Dedifferentiated amniotic fluid mesenchymal stem cell (primary cell): ENCODE data around the gene NBEAL2.

Experiments
- DNase-seq: peaks from one replicate; pipeline ENCODE4 v3.0.0-alpha.2; 2016; ENCODE audit errors: extremely low spot score

NBEAL2 gene

DNA sequence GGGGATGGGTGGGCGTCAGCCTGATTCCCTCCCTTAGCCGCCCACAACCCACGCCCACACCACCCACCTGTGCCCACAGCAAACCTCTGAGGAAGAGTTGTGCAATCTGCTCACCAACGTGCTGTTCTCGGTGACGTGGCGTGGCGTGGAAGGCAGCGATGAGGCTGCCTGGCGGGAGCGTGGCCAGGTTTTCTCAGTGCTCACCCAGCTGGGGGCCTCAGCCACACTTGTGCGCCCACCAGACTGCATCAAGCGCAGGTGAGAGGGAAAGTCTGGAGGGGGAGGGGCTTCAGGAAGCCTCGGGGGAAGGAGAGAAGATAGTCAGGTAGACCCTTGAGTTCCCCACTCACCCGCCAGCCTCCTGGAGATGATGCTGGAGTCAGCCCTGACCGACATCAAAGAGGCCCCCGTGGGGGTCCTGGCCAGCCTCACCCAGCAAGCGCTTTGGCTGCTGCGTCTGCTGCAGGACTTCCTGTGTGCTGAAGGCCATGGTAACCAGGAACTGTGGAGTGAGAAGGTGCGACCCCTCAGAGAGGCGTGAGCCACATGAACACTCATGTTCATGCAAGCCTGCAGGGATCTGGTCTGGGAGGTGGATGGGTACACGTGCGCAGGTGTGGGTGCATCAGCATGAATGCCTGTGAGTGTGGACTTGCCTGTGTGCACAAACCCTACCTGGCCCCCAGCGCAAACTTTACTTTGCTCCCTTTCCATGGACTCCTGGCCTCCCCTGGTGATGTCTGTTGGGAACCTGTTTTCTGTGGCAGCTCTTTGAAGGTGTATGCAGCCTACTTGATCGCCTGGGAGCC is 21.7 kb downstream of the NBEAL2 start:
- DNase-seq = no peak

DNA sequence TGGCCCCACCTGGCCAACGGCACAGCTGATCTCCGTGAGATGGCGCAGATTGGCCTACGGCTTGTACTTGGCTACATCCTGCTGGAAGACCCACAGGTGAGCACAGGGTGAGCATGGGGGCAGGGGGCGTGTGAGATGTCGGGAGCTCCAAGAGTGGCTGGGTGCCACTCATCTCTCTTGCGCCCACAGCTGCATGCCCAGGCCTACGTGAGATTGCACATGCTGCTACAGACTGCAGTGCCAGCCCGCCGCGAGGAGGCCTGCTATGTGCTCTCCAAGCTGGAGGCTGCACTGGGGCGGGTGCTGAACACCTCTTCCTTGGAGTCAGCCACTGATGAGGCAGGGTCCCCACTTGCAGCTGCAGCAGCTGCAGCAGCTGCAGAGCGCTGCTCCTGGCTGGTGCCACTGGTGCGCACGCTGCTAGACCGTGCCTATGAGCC is 22.3 kb downstream of the NBEAL2 start:
- no peak for DNase-seq

DNA sequence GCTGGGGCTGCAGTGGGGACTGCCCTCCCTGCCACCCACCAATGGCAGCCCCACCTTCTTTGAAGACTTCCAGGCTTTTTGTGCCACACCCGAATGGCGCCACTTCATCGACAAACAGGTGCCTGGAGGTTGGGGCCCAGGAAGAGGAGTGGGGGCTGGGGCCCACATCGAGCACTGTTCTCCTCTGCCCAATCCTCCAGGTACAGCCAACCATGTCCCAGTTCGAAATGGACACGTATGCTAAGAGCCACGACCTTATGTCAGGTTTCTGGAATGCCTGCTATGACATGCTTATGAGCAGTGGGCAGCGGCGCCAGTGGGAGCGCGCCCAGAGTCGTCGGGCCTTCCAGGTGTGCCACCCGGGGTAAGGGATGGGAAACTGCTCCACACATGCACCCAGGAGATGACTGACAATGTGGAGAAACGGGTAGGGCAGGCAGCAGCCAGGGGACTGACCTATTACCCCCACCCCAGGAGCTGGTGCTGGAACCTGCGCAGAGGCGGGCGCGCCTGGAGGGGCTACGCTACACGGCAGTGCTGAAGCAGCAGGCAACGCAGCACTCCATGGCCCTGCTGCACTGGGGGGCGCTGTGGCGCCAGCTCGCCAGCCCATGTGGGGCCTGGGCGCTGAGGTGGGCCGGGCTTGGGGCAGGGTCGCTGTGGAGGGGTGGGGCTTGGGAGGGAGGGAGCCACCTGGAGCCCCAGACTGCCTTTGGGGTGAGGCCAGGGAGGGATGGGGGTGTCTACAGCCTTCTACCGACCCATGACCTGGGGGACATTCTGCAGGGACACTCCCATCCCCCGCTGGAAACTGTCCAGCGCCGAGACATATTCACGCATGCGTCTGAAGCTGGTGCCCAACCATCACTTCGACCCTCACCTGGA is 22.9 kb downstream of the NBEAL2 start:
- no peak for DNase-seq

GRCh38 chr3:47003056-47003410 is 23.6 kb downstream of the NBEAL2 start:
- DNase-seq = no peak

- DNase-seq = no peak
These were observed 24.2 kb downstream of the NBEAL2 start for GRCh38 chr3:47003461-47004368.

DNA sequence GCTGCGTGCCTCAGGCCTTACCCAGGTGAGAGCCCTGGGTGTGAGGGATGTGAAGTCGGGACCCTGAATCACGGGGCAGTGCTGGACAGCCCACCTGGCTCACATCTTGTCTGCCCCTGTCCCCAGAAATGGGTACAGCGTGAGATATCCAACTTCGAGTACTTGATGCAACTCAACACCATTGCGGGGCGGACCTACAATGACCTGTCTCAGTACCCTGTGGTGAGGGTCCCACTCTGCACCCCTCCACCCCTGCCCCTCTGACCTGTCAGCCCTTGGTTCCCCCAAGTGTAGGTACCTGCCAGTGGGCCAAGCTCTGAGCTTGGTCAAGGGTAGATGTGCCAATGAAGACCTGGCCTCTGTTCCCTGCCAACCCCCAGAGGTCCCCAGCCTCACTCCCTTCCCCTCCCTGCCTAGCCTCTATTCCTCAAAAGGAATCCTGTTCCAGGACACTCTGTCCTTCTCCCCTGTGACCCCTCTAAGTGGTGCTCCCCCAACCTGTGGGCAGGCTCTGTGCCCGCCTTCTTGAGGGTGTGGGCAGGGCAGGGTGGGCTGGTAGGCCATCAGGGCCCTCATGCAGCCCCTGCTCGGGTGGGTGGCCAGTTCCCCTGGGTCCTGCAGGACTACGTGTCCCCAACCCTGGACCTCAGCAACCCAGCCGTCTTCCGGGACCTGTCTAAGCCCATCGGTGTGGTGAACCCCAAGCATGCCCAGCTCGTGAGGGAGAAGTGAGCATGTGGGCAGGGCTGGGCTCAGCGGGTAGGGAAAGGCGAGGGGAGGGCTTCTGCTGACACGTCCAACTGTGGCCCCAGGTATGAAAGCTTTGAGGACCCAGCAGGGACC is 25.1 kb downstream of the NBEAL2 start:
- no peak for DNase-seq

- DNase-seq = no peak
These were observed 26.0 kb downstream of the NBEAL2 start for GRCh38 chr3:47005212-47006144.

- no peak for DNase-seq
These were observed 26.7 kb downstream of the NBEAL2 start for GRCh38 chr3:47006145-47006651.

GRCh38 chr3:47007001-47007400 is 27.5 kb downstream of the NBEAL2 start:
- DNase-seq = no peak

- no peak for DNase-seq
These were observed 28.2 kb downstream of the NBEAL2 start for GRCh38 chr3:47007482-47008233.

DNA sequence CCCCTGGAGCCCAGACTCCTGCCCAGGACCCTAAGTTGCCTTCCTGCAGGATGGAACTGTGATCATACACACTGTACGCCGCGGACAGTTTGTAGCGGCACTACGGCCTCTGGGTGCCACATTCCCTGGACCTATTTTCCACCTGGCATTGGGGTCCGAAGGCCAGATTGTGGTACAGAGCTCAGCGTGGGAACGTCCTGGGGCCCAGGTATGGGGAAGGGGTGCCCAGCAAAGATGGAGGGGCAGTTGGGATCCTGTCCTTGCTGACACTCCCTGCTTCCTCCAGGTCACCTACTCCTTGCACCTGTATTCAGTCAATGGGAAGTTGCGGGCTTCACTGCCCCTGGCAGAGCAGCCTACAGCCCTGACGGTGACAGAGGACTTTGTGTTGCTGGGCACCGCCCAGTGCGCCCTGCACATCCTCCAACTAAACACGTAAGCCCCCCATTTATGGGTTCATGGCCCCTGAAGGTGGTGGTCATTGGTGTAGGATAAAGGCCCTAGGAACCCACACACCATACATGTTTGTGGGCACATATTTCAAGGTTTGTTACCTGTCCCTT is 28.8 kb downstream of the NBEAL2 start:
- DNase-seq = no peak

DNA sequence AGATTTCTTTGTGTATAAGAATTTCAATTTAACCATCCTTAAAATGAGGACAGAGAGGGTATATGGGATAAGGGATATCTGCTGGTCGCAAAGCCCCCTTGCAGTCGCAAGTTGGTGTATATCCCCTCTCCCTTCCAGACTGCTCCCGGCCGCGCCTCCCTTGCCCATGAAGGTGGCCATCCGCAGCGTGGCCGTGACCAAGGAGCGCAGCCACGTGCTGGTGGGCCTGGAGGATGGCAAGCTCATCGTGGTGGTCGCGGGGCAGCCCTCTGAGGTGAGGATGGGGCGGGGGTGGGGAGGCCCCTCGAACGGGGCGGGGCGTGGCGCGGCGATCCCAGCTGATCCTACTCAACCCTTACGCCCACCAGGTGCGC is 29.4 kb downstream of the NBEAL2 start:
- no peak for DNase-seq

GRCh38 chr3:47009225-47010110 is 30.0 kb downstream of the NBEAL2 start:
- DNase-seq = peak; percentile 74

GRCh38 chr3:47010111-47010712 is 30.7 kb downstream of the NBEAL2 start:
- DNase-seq = no peak

DNA sequence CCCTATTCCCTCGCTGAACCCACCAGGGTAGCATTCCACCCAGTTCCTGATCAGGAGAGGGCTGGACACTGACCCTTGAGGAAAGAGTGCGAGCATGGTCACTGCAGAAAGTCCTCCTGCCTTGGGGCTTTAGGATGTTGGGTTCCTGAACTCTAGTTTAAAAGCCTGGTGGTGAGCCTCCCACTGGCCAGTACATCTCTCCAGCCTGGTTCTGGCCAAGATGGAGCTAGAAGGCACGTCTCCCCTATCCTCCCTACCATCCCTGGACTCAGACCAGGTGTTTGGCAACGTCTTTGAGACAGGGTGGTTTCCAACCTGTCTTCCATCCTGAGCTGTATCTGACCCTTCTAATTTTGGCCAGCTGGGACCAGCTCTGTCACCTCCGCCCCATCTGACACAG is 31.4 kb downstream of the NBEAL2 start:
- DNase-seq = no peak

DNA sequence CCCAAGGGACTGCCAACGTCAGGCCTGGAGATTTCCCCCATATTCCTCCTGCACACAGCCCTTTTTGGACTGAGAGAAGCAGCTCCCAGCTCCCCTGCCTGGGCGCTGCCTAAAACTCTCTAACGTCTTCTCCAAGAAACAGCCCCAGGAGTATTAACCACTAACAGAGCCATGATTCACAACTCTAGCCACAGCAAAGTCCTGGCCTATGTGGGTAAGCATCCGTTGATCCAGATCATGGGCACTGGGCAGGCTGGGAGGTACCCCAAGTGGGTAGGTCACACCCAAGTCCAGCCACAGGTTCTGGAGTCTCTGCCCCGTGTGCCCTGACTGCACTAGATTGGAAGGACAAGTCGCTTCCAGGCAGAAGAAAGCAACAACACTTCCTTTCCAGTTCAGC is 31.9 kb downstream of the NBEAL2 start:
- DNase-seq = no peak
